Esophagus muscularis mucosa (tissue), 4 donors: ENCODE data around the gene PVR.
"Not testable (repeated sequence)": the region's sequence is repeated elsewhere in the genome, so short reads cannot be mapped to it uniquely, and the experiment has no call there.

Experiments
- EP300 ChIP-seq: sonication (generic); formaldehyde crosslinking; IDR thresholded peaks from one replicate; pipeline ENCODE4 v1.6.1; 2017; ENCODE audit warnings: antibody characterized with exemption
- POLR2A ChIP-seq: fragments of 450-650 bp; IDR thresholded peaks from one replicate; pipeline ENCODE4 v1.6.1; 2017; ENCODE audit warnings: antibody characterized with exemption, moderate library complexity, mild to moderate bottlenecking, low read depth
- TF ChIP-seq, protein P1 (sequence below), 3 experiments: fragments of 200-600 bp in 2 of 3; fragments of 450-650 bp in 1 of 3; sonication (generic) in 2 of 3; IDR thresholded peaks; one replicate each; pipeline ENCODE4 v1.5.1; 2017 to 2019; ENCODE audit warnings: antibody characterized with exemption in 3 of 3, mild to moderate bottlenecking in 2 of 3, moderate library complexity in 1 of 3

DNA sequence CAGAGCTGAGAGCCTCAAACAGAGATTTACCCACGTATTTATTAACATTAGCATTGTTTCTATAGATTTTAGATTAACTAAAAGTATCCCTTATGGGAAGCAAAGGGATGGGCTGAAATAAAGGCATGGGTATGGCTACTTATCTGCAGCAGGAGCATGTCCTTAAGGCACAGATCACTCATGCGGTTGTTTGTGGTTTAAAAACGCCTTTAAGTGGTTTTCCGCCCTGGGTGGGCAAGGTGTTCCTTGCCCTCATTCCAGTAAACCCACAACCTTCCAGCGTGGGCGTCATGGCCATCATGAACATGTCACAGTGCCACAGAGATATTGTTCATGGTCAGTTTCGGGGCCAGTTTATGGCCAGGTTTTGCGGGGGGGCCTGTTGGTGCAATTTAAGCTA is 12.1 kb upstream of the PVR start:
- TF ChIP-seq, protein P1, sequence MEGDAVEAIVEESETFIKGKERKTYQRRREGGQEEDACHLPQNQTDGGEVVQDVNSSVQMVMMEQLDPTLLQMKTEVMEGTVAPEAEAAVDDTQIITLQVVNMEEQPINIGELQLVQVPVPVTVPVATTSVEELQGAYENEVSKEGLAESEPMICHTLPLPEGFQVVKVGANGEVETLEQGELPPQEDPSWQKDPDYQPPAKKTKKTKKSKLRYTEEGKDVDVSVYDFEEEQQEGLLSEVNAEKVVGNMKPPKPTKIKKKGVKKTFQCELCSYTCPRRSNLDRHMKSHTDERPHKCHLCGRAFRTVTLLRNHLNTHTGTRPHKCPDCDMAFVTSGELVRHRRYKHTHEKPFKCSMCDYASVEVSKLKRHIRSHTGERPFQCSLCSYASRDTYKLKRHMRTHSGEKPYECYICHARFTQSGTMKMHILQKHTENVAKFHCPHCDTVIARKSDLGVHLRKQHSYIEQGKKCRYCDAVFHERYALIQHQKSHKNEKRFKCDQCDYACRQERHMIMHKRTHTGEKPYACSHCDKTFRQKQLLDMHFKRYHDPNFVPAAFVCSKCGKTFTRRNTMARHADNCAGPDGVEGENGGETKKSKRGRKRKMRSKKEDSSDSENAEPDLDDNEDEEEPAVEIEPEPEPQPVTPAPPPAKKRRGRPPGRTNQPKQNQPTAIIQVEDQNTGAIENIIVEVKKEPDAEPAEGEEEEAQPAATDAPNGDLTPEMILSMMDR (IDR thresholded peaks at IDR 0.05): not testable (repeated sequence)
- TF ChIP-seq POLR2A, EP300: not testable (repeated sequence)
